BLaER1 (cell line): Measurements from ENCODE around the gene IL17REL.

Experiments
- H3K27ac ChIP-seq: shearing (Covaris generic); formaldehyde crosslinking; 2 replicates; pipeline ENCODE4 v1.8.1; 2022
- H3K27me3 ChIP-seq: shearing (Covaris generic); formaldehyde crosslinking; 2 replicates; pipeline ENCODE4 v1.8.1; 2022
- H3K36me3 ChIP-seq: shearing (Covaris generic); formaldehyde crosslinking; 2 replicates; pipeline ENCODE4 v1.8.1; 2022
- H3K4me1 ChIP-seq: shearing (Covaris generic); formaldehyde crosslinking; 2 replicates; pipeline ENCODE4 v1.8.1; 2022
- H3K4me2 ChIP-seq: shearing (Covaris generic); formaldehyde crosslinking; 2 replicates; pipeline ENCODE4 v1.8.1; 2022
- H3K4me3 ChIP-seq: shearing (Covaris generic); formaldehyde crosslinking; 2 replicates; pipeline ENCODE4 v1.8.1; 2022
- H3K9ac ChIP-seq: shearing (Covaris generic); formaldehyde crosslinking; 2 replicates; pipeline ENCODE4 v1.8.1; 2022
- H3K9me3 ChIP-seq: shearing (Covaris generic); formaldehyde crosslinking; 2 replicates; pipeline ENCODE4 v1.8.1; 2022
- H4K20me1 ChIP-seq: shearing (Covaris generic); formaldehyde crosslinking; 2 replicates; pipeline ENCODE4 v1.8.1; 2022
- Cebpa-rat ChIP-seq: shearing (Covaris generic); IDR thresholded peaks from 2 replicates; pipeline ENCODE4 v1.8.1; 2022

IL17REL gene

DNA sequence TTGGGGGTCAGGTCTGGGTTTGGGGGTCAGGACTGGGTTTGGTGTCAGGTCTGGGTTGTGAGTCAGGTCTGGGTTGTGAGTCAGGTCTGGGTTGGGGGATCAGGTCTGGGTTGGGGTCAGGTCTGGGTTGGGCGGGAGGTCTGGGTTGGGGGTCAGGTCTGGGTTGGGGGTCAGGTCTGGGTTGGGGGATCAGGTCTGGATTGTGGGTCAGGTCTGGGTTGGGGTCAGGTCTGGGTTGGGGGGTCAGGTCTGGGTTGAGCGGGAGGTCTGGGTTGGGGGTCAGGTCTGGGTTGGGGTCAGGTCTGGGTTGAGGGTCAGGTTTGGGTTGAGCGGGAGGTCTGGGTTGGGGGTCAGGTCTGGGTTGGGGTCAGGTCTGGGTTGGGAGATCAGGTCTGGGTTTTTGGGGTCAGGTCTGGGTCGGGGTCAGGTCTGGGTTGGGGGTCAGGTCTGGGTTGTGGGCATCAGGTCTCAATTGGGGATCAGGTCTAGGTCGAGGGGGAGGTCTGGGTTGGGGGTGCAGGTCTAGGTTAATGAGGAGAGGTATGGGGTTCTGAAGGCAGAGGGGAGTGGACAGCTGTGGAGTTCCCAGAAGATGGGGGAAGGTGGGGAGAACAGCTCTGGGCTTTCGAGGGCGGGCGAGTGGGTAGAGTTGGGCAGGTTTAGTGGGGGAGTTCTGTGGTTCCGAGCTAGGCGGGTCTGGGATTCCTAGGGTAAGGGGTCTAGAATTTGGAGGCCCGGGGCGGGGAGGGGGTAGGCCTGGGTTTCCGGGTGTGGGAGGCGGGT is 44.9 kb upstream of the IL17REL start:
- no peaks in the 10 kb centered on the region for H3K36me3 ChIP-seq
- H3K4me1 ChIP-seq: peaks cover 52% of the 10 kb centered on the region
- TF ChIP-seq Cebpa-rat: no peak
- H3K4me2 ChIP-seq: no peak overlapping the region
- H3K27me3 ChIP-seq: no peaks in the 10 kb centered on the region
- no peaks in the 10 kb centered on the region for H4K20me1 ChIP-seq
- no peak overlapping the region for H3K4me3 ChIP-seq
- peaks cover 13% of the 10 kb centered on the region; the same call in 1 of the 2 replicates for H3K9me3 ChIP-seq
- no peak overlapping the region for H3K27ac ChIP-seq
- no peak overlapping the region for H3K9ac ChIP-seq

- Histone ChIP-seq H3K9me3 (peaks cover 17% of the 10 kb centered on the region), H3K4me3 (no peak overlapping the region), H3K4me2 (peak overlapping the region; percentile 36), H3K27ac (no peak overlapping the region), H3K27me3 (no peaks in the 10 kb centered on the region), H3K36me3 (no peaks in the 10 kb centered on the region), H3K9ac (no peak overlapping the region), H3K4me1 (peaks cover 46% of the 10 kb centered on the region), H4K20me1 (no peaks in the 10 kb centered on the region)
- no peak for TF ChIP-seq Cebpa-rat
Measured at GRCh38 chr22:50056214-50056972, 43.8 kb upstream of the IL17REL start.

DNA sequence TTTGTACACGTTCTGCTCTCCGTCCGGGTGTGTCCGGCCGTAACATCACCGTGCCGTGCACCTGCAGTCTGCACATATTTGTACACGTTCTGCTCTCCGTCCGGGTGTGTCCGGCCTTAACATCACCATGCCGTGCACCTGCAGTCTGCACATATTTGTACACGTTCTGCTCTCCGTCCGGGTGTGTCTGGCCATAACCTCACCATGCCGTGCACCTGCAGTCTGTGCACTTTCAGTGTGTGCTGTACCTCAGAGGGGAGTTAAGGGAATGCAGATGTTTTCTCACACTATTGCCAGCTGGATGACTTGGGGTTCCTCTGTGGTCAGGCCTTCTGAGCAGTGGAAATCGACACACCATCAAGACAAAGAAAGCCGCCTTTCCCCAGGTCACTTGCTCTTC is 41.3 kb upstream of the IL17REL start:
- Histone ChIP-seq H4K20me1 (no peaks in the 10 kb centered on the region), H3K27me3 (no peaks in the 10 kb centered on the region), H3K9me3 (peaks cover 17% of the 10 kb centered on the region), H3K36me3 (no peaks in the 10 kb centered on the region), H3K4me1 (peaks cover 20% of the 10 kb centered on the region), H3K4me3 (no peak overlapping the region), H3K27ac (no peak overlapping the region), H3K4me2 (peak overlapping the region; percentile 19), H3K9ac (no peak overlapping the region)
- no peak for TF ChIP-seq Cebpa-rat

- peaks cover 17% of the 10 kb centered on the region for H3K9me3 ChIP-seq
- no peak overlapping the region for H3K4me3 ChIP-seq
- TF ChIP-seq Cebpa-rat: no peak
- no peak overlapping the region for H3K9ac ChIP-seq
- H4K20me1 ChIP-seq: no peaks in the 10 kb centered on the region
- no peak overlapping the region for H3K27ac ChIP-seq
- H3K27me3 ChIP-seq: no peaks in the 10 kb centered on the region
- H3K4me1 ChIP-seq: peaks cover 15% of the 10 kb centered on the region
- H3K4me2 ChIP-seq: no peak overlapping the region
- H3K36me3 ChIP-seq: no peaks in the 10 kb centered on the region
Measured at GRCh38 chr22:50051930-50052329, 39.4 kb upstream of the IL17REL start.

GRCh38 chr22:50049299-50050195 is 37.0 kb upstream of the IL17REL start:
- Histone ChIP-seq H3K9ac (no peak overlapping the region), H3K4me1 (peaks cover 16% of the 10 kb centered on the region), H3K4me3 (no peak overlapping the region), H3K36me3 (no peaks in the 10 kb centered on the region), H4K20me1 (no peaks in the 10 kb centered on the region), H3K27me3 (no peaks in the 10 kb centered on the region), H3K9me3 (peaks cover 17% of the 10 kb centered on the region), H3K27ac (no peak overlapping the region), H3K4me2 (no peak overlapping the region)
- TF ChIP-seq Cebpa-rat: no peak

GRCh38 chr22:50048836-50049235 is 36.3 kb upstream of the IL17REL start:
- Histone ChIP-seq H3K27ac (no peak overlapping the region), H3K36me3 (no peaks in the 10 kb centered on the region), H4K20me1 (no peaks in the 10 kb centered on the region), H3K27me3 (no peaks in the 10 kb centered on the region), H3K9me3 (peaks cover 14% of the 10 kb centered on the region), H3K4me1 (peaks cover 17% of the 10 kb centered on the region), H3K9ac (no peak overlapping the region), H3K4me2 (no peak overlapping the region), H3K4me3 (no peak overlapping the region)
- no peak for TF ChIP-seq Cebpa-rat

- Histone ChIP-seq H3K9me3 (peaks cover 14% of the 10 kb centered on the region), H3K9ac (no peak overlapping the region), H3K4me2 (no peak overlapping the region), H3K27ac (no peak overlapping the region), H3K27me3 (no peaks in the 10 kb centered on the region), H3K36me3 (no peaks in the 10 kb centered on the region), H3K4me3 (no peak overlapping the region), H3K4me1 (peaks cover 17% of the 10 kb centered on the region), H4K20me1 (no peaks in the 10 kb centered on the region)
- no peak for TF ChIP-seq Cebpa-rat
Measured at GRCh38 chr22:50048061-50048765, 35.6 kb upstream of the IL17REL start.

- H3K36me3 ChIP-seq: no peaks in the 10 kb centered on the region
- H3K9me3 ChIP-seq: peaks cover 18% of the 10 kb centered on the region
- no peak for TF ChIP-seq Cebpa-rat
- H4K20me1 ChIP-seq: no peaks in the 10 kb centered on the region
- H3K27ac ChIP-seq: no peak overlapping the region
- peaks cover 24% of the 10 kb centered on the region for H3K4me1 ChIP-seq
- H3K4me3 ChIP-seq: no peak overlapping the region
- no peaks in the 10 kb centered on the region for H3K27me3 ChIP-seq
- H3K4me2 ChIP-seq: no peak overlapping the region
- H3K9ac ChIP-seq: no peak overlapping the region
Measured at GRCh38 chr22:50047346-50047745, 34.8 kb upstream of the IL17REL start.

DNA sequence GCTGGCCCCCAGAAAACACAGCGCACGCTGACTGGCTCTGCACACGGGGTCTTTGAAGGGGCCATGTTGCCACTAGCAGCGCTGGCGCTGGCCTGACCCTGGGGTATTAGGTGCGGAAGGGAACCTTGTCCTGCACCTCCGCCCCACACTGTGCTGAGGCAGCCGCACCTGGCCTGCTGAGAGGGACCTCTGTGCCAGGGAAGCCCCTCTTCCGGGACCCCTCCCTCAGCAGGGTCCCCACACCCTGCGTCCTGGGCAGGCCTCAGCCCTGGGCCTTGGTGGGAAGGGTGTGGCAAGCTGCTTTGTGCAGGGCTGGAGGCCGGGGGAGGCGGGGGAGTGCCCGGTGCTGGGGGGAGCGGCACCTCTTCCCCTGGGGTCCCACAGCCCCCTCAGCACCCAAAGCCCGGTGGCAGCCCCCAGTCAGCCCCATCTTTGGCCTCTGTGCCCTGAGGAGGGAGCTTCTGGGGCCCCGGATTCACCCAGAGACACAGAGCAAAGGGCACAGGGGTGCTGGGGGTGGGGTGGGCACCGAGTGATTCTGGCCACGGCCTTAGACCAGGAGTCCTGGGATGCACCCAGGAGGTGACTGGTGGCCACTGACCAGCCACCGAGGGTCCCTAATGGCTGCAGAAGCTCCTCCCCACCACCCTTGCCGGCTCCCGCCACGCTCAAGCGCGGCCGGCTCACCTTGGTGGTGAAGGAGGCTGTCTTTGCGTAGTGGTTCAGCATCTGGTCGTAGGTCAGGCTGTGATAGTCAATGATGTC is 34.1 kb upstream of the IL17REL start:
- Histone ChIP-seq H3K4me2 (no peak overlapping the region), H3K27ac (no peak overlapping the region), H3K4me3 (no peak overlapping the region), H3K4me1 (peaks cover 26% of the 10 kb centered on the region), H3K9ac (no peak overlapping the region), H4K20me1 (no peaks in the 10 kb centered on the region), H3K9me3 (peaks cover 14% of the 10 kb centered on the region), H3K36me3 (no peaks in the 10 kb centered on the region), H3K27me3 (no peaks in the 10 kb centered on the region)
- no peak for TF ChIP-seq Cebpa-rat
